RCC 7860 (cell line): ENCODE measurements around the gene MAGEA4.

Experiments used
- DNase-seq: peaks from one replicate; pipeline ENCODE4 v3.0.0-alpha.2; 2015; ENCODE audit warnings: low spot score
- FAIRE-seq: peaks from 2 replicates; lab custom pipeline; 2012; peaks lifted over from hg19 to GRCh38; lab: Jason Lieb, UNC

The MAGEA4 gene

GRCh38 chrX:151922692-151923091 lies 10.0 kb downstream of the MAGEA4 start:
- DNase-seq (no peak), FAIRE-seq (no peak)

- no peak for FAIRE-seq
- DNase-seq, result no peak
Measured at GRCh38 chrX:151923648-151924047, 11.0 kb downstream of the MAGEA4 start.

GRCh38 chrX:151929126-151929525 lies 16.4 kb downstream of the MAGEA4 start:
- no peak for DNase-seq

GRCh38 chrX:151935358-151935757 lies 22.7 kb downstream of the MAGEA4 start:
- no peak for DNase-seq

More at GRCh38 chrX:151929126-151929525, 16.4 kb downstream of the MAGEA4 start:
- no peak for FAIRE-seq

GRCh38 chrX:151938172-151938571 lies 25.5 kb downstream of the MAGEA4 start:
- FAIRE-seq (no peak), DNase-seq (no peak)

More at GRCh38 chrX:151935358-151935757, 22.7 kb downstream of the MAGEA4 start:
- no peak for FAIRE-seq

- FAIRE-seq (no peak), DNase-seq (no peak)
Measured at GRCh38 chrX:151954730-151955129, 42.0 kb downstream of the MAGEA4 start.

GRCh38 chrX:151958101-151958500 lies 45.4 kb downstream of the MAGEA4 start:
- DNase-seq, result no peak
- FAIRE-seq, result no peak

- FAIRE-seq (no peak), DNase-seq (no peak)
Measured at GRCh38 chrX:151962034-151962433, 49.3 kb downstream of the MAGEA4 start.

- DNase-seq, result no peak
- FAIRE-seq, result no peak
Measured at GRCh38 chrX:151966236-151966635, 53.5 kb downstream of the MAGEA4 start.

- FAIRE-seq, result no peak
Measured at GRCh38 chrX:151970027-151970426, 57.3 kb downstream of the MAGEA4 start.

GRCh38 chrX:151970661-151971060 lies 58.0 kb downstream of the MAGEA4 start:
- DNase-seq (peak; percentile 80), FAIRE-seq (peak; percentile 92)

More at GRCh38 chrX:151970027-151970426, 57.3 kb downstream of the MAGEA4 start:
- no peak for DNase-seq

GRCh38 chrX:151973060-151973661 lies 60.5 kb downstream of the MAGEA4 start:
- FAIRE-seq, result no peak
- DNase-seq, result no peak

- DNase-seq, result peak; percentile 31
- peak; percentile 17 for FAIRE-seq
Measured at GRCh38 chrX:151973851-151974335, 61.2 kb downstream of the MAGEA4 start.
